GM23338 (cell line): Measurements from ENCODE around the gene FAM89A. TPM values are rescaled to one million over a fixed set of nuclear protein-coding genes. Genes with fewer than 3 reads are reported as not detected.

Experiments used
- ATAC-seq: fragments of 200-7000 bp; cut with Tn5 transposase; 3 replicates; pipeline ENCODE4 v1.9.1; 2020
- DNase-seq: peaks from one replicate; pipeline ENCODE4 v3.0.0-alpha.2; 2015; ENCODE audit warnings: low spot score
- H2AFZ ChIP-seq: fragments of 200-600 bp; sonication (generic); 2 replicates; pipeline ENCODE4 v1.8.0; 2016; ENCODE audit warnings: antibody characterized with exemption, mild to moderate bottlenecking, moderate library complexity
- H3F3A ChIP-seq: fragments of 200-600 bp; sonication (generic); replicated peaks from 2 replicates; pipeline ENCODE4 v1.8.0; 2017; ENCODE audit warnings: antibody characterized with exemption, mixed run types, low read depth
- H3K27ac ChIP-seq: fragments of 200-600 bp; sonication (generic); 2 replicates; pipeline ENCODE4 v1.6.1; 2016; ENCODE audit warnings: low read depth
- H3K27me3 ChIP-seq: fragments of 200-600 bp; sonication (generic); 2 replicates; pipeline ENCODE4 v1.8.0; 2016; ENCODE audit warnings: mild to moderate bottlenecking, mixed run types, moderate library complexity; ENCODE audit not compliant: insufficient read depth
- H3K36me3 ChIP-seq: fragments of 200-600 bp; sonication (generic); 2 replicates; pipeline ENCODE4 v1.8.0; 2016; ENCODE audit warnings: mild to moderate bottlenecking; ENCODE audit not compliant: insufficient read depth
- H3K4me1 ChIP-seq: fragments of 200-600 bp; sonication (generic); 2 replicates; pipeline ENCODE4 v1.8.0; 2016; ENCODE audit warnings: mild to moderate bottlenecking, moderate library complexity; ENCODE audit not compliant: insufficient read depth
- H3K4me2 ChIP-seq: fragments of 200-600 bp; sonication (generic); 2 replicates; pipeline ENCODE4 v1.7.1; 2017; ENCODE audit warnings: mixed run types
- H3K4me3 ChIP-seq: fragments of 200-600 bp; sonication (generic); 2 replicates; pipeline ENCODE4 v1.6.1; 2016; ENCODE audit warnings: mixed run types
- H3K79me2 ChIP-seq: fragments of 200-600 bp; sonication (generic); replicated peaks from 2 replicates; pipeline ENCODE4 v1.8.0; 2017; ENCODE audit warnings: mild to moderate bottlenecking; ENCODE audit not compliant: insufficient read depth
- H3K9me2 ChIP-seq: fragments of 200-600 bp; sonication (generic); 2 replicates; pipeline ENCODE4 v1.8.0; 2017; ENCODE audit not compliant: insufficient read depth
- H4K20me1 ChIP-seq: fragments of 200-600 bp; sonication (generic); replicated peaks from 2 replicates; pipeline ENCODE4 v1.8.0; 2017; ENCODE audit warnings: mild to moderate bottlenecking; ENCODE audit not compliant: insufficient read depth
- H3K27ac Mint-ChIP-seq: 2 replicates; pipeline ENCODE4 v1.8.0; 2020; ENCODE audit warnings: inconsistent platforms, mild to moderate bottlenecking, moderate library complexity, mixed read lengths
- H3K27me3 Mint-ChIP-seq: 3 replicates; pipeline ENCODE4 v1.8.0; 2022; ENCODE audit warnings: low read depth, mild to moderate bottlenecking, moderate library complexity, mixed read lengths, inconsistent platforms; ENCODE audit not compliant: insufficient read depth, poor library complexity
- H3K36me3 Mint-ChIP-seq: 3 replicates; pipeline ENCODE4 v1.8.0; 2021; ENCODE audit warnings: low read depth, mild to moderate bottlenecking, inconsistent platforms, moderate library complexity, mixed read lengths
- H3K4me1 Mint-ChIP-seq: 3 replicates; pipeline ENCODE4 v1.8.0; 2020; ENCODE audit warnings: mild to moderate bottlenecking, inconsistent platforms, mixed read lengths
- H3K4me3 Mint-ChIP-seq: 3 replicates; pipeline ENCODE4 v1.8.0; 2021; ENCODE audit warnings: moderate library complexity, mild to moderate bottlenecking, inconsistent platforms, mixed read lengths
- H3K9me3 Mint-ChIP-seq: 3 replicates; pipeline ENCODE4 v1.8.0; 2020; ENCODE audit warnings: moderate library complexity, mild to moderate bottlenecking, inconsistent platforms, mixed read lengths
- POLR2AphosphoS5 ChIP-seq: IDR thresholded peaks from 2 replicates; pipeline ENCODE4 v1.6.1; 2016; ENCODE audit warnings: antibody characterized with exemption, low read depth
- STAT1 ChIP-seq: IDR thresholded peaks from one replicate; pipeline ENCODE4 v1.6.1; 2016; ENCODE audit warnings: antibody characterized with exemption; ENCODE audit not compliant: unreplicated experiment
- ZNF114 ChIP-seq: fragments of 250-450 bp; sonication (Bioruptor Pico); IDR thresholded peaks from 2 replicates; pipeline ENCODE4 v1.5.0; 2020; ENCODE audit warnings: mild to moderate bottlenecking, moderate library complexity
- ZNF331 ChIP-seq: fragments of 250-450 bp; sonication (Bioruptor Pico); IDR thresholded peaks from 2 replicates; pipeline ENCODE4 v1.5.0; 2020; ENCODE audit warnings: low read depth, mild to moderate bottlenecking, moderate library complexity
- polyA plus RNA-seq: library from polyadenylated mRNA; unstranded; fragments of >200 nt; fragmentation: Nextera tagmentation; extraction: Ambion mirVana; gene quantifications from 2 replicates; pipeline ENCODE4 v1.2.1, GENCODE V29; 2016
- total RNA-seq: library from RNA; depleted of rRNA; stranded (reverse); fragments of >200 nt; shearing (Covaris generic); gene quantifications from 2 replicates; pipeline ENCODE4 v1.2.3, GENCODE V29; 2014
- TF ChIP-seq, protein P1 (sequence below): IDR thresholded peaks from 2 replicates; pipeline ENCODE4 v1.6.1; 2016; ENCODE audit warnings: antibody characterized with exemption
- TF ChIP-seq, protein P2 (sequence below): IDR thresholded peaks from one replicate; pipeline ENCODE4 v1.6.1; 2018; ENCODE audit warnings: antibody characterized with exemption; ENCODE audit not compliant: unreplicated experiment
- TF ChIP-seq, protein P3 (sequence below): fragments of 250-450 bp; sonication (Bioruptor Pico); IDR thresholded peaks from 2 replicates; pipeline ENCODE4 v1.5.0; 2020; ENCODE audit warnings: mild to moderate bottlenecking, moderate library complexity

FAM89A gene
- total and polyA plus RNA-seq, 2 experiments from 2014 or later, result 3.2 to 3.8 TPM

DNA sequence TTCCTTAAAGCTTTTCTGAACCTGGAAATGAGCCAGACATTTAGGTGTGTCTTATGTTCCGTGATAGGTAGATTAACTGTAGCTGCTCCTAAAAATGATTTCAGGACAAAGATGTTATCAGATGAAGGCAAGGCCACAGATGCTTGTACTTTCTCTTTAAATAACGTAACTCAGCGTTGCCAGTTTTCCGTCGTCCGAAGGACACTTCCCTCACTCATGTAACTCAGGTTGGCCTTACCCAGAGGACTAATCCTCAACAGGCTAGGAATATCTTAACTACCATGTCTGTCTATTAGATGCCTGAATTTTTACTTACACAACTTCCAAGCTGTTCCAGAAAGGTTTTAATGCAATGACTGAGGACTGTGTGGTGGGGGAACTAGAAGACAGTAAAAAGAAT is 35.4 kb upstream of the FAM89A start (continued):
- no peak for TF ChIP-seq STAT1
- no peak for TF ChIP-seq ZNF331 (CRISPR knock-in tag)
- TF ChIP-seq, protein P1, sequence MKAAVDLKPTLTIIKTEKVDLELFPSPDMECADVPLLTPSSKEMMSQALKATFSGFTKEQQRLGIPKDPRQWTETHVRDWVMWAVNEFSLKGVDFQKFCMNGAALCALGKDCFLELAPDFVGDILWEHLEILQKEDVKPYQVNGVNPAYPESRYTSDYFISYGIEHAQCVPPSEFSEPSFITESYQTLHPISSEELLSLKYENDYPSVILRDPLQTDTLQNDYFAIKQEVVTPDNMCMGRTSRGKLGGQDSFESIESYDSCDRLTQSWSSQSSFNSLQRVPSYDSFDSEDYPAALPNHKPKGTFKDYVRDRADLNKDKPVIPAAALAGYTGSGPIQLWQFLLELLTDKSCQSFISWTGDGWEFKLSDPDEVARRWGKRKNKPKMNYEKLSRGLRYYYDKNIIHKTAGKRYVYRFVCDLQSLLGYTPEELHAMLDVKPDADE, result no peak
- TF ChIP-seq, protein P2, sequence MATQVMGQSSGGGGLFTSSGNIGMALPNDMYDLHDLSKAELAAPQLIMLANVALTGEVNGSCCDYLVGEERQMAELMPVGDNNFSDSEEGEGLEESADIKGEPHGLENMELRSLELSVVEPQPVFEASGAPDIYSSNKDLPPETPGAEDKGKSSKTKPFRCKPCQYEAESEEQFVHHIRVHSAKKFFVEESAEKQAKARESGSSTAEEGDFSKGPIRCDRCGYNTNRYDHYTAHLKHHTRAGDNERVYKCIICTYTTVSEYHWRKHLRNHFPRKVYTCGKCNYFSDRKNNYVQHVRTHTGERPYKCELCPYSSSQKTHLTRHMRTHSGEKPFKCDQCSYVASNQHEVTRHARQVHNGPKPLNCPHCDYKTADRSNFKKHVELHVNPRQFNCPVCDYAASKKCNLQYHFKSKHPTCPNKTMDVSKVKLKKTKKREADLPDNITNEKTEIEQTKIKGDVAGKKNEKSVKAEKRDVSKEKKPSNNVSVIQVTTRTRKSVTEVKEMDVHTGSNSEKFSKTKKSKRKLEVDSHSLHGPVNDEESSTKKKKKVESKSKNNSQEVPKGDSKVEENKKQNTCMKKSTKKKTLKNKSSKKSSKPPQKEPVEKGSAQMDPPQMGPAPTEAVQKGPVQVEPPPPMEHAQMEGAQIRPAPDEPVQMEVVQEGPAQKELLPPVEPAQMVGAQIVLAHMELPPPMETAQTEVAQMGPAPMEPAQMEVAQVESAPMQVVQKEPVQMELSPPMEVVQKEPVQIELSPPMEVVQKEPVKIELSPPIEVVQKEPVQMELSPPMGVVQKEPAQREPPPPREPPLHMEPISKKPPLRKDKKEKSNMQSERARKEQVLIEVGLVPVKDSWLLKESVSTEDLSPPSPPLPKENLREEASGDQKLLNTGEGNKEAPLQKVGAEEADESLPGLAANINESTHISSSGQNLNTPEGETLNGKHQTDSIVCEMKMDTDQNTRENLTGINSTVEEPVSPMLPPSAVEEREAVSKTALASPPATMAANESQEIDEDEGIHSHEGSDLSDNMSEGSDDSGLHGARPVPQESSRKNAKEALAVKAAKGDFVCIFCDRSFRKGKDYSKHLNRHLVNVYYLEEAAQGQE, result no peak

DNA sequence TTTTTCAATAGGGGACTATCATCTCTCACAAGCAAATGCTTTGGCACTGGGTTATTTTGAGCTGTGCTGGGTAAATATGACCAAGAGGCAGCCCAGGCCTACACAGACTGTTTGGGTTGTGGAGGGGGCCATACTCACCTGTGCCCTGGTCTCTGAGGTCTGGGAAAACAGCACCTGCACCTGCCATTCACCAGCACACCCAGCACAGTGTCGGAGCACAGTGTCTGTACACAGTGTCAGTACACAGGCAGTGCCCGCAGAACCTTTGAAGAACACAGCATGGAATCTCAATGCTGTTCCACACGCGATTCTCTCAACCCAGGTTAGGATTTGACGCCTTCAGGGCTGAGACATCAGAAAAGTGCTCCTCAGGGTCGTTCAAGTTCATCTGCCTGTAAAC is 35.0 kb upstream of the FAM89A start:
- Histone ChIP-seq H3K27me3 (no peaks in the 10 kb centered on the region), H3K9me2 (no peaks in the 10 kb centered on the region), H3K36me3 (no peaks in the 10 kb centered on the region), H4K20me1 (no peaks in the 10 kb centered on the region), H3K4me1 (peaks cover 6% of the 10 kb centered on the region; the same call in 1 of the 2 replicates), H2AFZ (no peak overlapping the region), H3K4me2 (no peak overlapping the region), H3K79me2 (no peaks in the 10 kb centered on the region), H3K4me3 (no peak overlapping the region), H3K27ac (no peak overlapping the region), H3F3A (no peaks in the 10 kb centered on the region)
- no peak for DNase-seq
- ATAC-seq, result no peak
- H3K27ac Mint-ChIP-seq, result no peak overlapping the region
- no peaks in the 10 kb centered on the region for H3K36me3 Mint-ChIP-seq
- H3K9me3 Mint-ChIP-seq, result no peaks in the 10 kb centered on the region
- H3K4me1 Mint-ChIP-seq, result peaks cover 12% of the 10 kb centered on the region
- TF ChIP-seq STAT1 (no peak), POLR2AphosphoS5 (no peak), ZNF114 (CRISPR knock-in tag) (no peak)
- TF ChIP-seq, protein P1, result no peak
- TF ChIP-seq, protein P3, sequence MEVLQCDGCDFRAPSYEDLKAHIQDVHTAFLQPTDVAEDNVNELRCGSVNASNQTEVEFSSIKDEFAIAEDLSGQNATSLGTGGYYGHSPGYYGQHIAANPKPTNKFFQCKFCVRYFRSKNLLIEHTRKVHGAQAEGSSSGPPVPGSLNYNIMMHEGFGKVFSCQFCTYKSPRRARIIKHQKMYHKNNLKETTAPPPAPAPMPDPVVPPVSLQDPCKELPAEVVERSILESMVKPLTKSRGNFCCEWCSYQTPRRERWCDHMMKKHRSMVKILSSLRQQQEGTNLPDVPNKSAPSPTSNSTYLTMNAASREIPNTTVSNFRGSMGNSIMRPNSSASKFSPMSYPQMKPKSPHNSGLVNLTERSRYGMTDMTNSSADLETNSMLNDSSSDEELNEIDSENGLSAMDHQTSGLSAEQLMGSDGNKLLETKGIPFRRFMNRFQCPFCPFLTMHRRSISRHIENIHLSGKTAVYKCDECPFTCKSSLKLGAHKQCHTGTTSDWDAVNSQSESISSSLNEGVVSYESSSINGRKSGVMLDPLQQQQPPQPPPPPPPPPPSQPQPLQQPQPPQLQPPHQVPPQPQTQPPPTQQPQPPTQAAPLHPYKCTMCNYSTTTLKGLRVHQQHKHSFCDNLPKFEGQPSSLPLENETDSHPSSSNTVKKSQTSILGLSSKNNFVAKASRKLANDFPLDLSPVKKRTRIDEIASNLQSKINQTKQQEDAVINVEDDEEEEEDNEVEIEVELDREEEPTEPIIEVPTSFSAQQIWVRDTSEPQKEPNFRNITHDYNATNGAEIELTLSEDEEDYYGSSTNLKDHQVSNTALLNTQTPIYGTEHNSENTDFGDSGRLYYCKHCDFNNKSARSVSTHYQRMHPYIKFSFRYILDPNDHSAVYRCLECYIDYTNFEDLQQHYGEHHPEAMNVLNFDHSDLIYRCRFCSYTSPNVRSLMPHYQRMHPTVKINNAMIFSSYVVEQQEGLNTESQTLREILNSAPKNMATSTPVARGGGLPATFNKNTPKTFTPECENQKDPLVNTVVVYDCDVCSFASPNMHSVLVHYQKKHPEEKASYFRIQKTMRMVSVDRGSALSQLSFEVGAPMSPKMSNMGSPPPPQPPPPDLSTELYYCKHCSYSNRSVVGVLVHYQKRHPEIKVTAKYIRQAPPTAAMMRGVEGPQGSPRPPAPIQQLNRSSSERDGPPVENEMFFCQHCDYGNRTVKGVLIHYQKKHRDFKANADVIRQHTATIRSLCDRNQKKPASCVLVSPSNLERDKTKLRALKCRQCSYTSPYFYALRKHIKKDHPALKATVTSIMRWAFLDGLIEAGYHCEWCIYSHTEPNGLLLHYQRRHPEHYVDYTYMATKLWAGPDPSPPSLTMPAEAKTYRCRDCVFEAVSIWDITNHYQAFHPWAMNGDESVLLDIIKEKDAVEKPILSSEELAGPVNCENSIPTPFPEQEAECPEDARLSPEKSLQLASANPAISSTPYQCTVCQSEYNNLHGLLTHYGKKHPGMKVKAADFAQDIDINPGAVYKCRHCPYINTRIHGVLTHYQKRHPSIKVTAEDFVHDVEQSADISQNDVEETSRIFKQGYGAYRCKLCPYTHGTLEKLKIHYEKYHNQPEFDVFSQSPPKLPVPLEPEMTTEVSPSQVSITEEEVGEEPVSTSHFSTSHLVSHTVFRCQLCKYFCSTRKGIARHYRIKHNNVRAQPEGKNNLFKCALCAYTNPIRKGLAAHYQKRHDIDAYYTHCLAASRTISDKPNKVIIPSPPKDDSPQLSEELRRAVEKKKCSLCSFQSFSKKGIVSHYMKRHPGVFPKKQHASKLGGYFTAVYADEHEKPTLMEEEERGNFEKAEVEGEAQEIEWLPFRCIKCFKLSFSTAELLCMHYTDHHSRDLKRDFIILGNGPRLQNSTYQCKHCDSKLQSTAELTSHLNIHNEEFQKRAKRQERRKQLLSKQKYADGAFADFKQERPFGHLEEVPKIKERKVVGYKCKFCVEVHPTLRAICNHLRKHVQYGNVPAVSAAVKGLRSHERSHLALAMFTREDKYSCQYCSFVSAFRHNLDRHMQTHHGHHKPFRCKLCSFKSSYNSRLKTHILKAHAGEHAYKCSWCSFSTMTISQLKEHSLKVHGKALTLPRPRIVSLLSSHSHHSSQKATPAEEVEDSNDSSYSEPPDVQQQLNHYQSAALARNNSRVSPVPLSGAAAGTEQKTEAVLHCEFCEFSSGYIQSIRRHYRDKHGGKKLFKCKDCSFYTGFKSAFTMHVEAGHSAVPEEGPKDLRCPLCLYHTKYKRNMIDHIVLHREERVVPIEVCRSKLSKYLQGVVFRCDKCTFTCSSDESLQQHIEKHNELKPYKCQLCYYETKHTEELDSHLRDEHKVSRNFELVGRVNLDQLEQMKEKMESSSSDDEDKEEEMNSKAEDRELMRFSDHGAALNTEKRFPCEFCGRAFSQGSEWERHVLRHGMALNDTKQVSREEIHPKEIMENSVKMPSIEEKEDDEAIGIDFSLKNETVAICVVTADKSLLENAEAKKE (CRISPR knock-in tag), result no peak
- peaks cover 8% of the 10 kb centered on the region for H3K27me3 Mint-ChIP-seq
- H3K4me3 Mint-ChIP-seq, result no peak overlapping the region
